Breast epithelium (tissue), 3 donors: ENCODE results near the gene ZNF195.
"Not testable (repeated sequence)": the region's sequence is repeated elsewhere in the genome, so short reads cannot be mapped to it uniquely, and the experiment has no call there.

ENCODE experiments used
- CTCF ChIP-seq, 3 donors: fragments of 450-650 bp; IDR thresholded peaks; one replicate each; pipeline ENCODE4 v1.5.1; 2016 to 2017; ENCODE audit warnings: antibody characterized with exemption in 3 of 3, mild to moderate bottlenecking in 3 of 3, moderate library complexity in 3 of 3
- POLR2AphosphoS5 ChIP-seq, 3 donors: sonication (generic); formaldehyde crosslinking; IDR thresholded peaks; one replicate each; pipeline ENCODE4 v1.6.1; 2017; ENCODE audit warnings: antibody characterized with exemption in 3 of 3

- not testable (repeated sequence) for TF ChIP-seq CTCF, POLR2AphosphoS5 (IDR thresholded peaks at IDR 0.05)
Measured at GRCh38 chr11:3423928-3424327, 45.0 kb upstream of the ZNF195 start.
